Psoas muscle (tissue), 8 donors: ENCODE measurements around the gene ZNF175. TPM values are rescaled to one million over a fixed set of nuclear protein-coding genes. Genes with fewer than 3 reads are reported as not detected.

Experiments used
- ATAC-seq, 4 donors: fragments of 200-7000 bp; cut with Tn5 transposase; one replicate each; pipeline ENCODE4 v1.9.1; 2020; ENCODE audit warnings: moderate library complexity in 3 of 4, mild to moderate bottlenecking in 2 of 4
- DNase-seq, 2 donors: peaks; one replicate each; pipeline ENCODE4 v3.0.0-alpha.2; 2020
- H3K27ac ChIP-seq: fragments of 200-600 bp; one replicate; pipeline ENCODE4 v1.8.0; 2022
- H3K27me3 ChIP-seq, 3 donors: fragments of 200-600 bp in 1 of 3; one replicate each; pipeline versions ENCODE4 v1.6.1 to v1.8.0; 2013 to 2022; ENCODE audit warnings: low read length in 2 of 3, mild to moderate bottlenecking in 2 of 3, moderate library complexity in 1 of 3; ENCODE audit not compliant: insufficient read depth in 3 of 3
- H3K36me3 ChIP-seq, 2 donors: fragments of 200-600 bp in 1 of 2; one replicate each; pipeline versions ENCODE4 v1.6.1 to v1.8.0; 2013 to 2022; ENCODE audit warnings: low read depth in 1 of 2, mild to moderate bottlenecking in 1 of 2, moderate library complexity in 1 of 2; ENCODE audit not compliant: insufficient read depth in 1 of 2
- H3K4me1 ChIP-seq: fragments of 200-600 bp; one replicate; pipeline ENCODE4 v1.8.0; 2022
- H3K4me3 ChIP-seq: fragments of 200-600 bp; one replicate; pipeline ENCODE4 v1.8.0; 2022; ENCODE audit warnings: mild to moderate bottlenecking
- H3K9me3 ChIP-seq: fragments of 200-600 bp; one replicate; pipeline ENCODE4 v1.8.0; 2022
- WGBS, 3 donors: extraction: QIAGEN DNeasy Blood & Tissue Kit; methylation state at CpG; one replicate each; pipeline versions ENCODE4 v1.1.6 to v1.1.7; 2013; 5-methylcytosine and 5-hydroxymethylcytosine counted together
- intact Hi-C, 2 donors: fragments of 100-400 bp; cut with DNase I; formaldehyde crosslinking; loops; one replicate each; pipeline versions ENCODE4 v1.11.0 to v1.14.2; 2022
- polyA plus RNA-seq, 3 donors: library from polyadenylated mRNA; stranded (reverse); fragments of 200-250 nt; gene quantifications; one replicate each; pipeline ENCODE4 v1.2.3, GENCODE V29; 2013
- total RNA-seq, 4 donors: library from RNA; stranded (reverse); fragmentation: NEBNext Ultra II Directional in 2 of 4; extraction: Animal tissue kit (Norgen Biotek cat#: 25700) in 2 of 4; gene quantifications; one replicate each; pipeline versions ENCODE4 v1.2.1 to v1.2.4, GENCODE V29; 2021 to 2023
- TF ChIP-seq, protein P1 (sequence below): fragments of 200-600 bp; IDR thresholded peaks from one replicate; pipeline ENCODE4 v1.8.0; 2022; ENCODE audit warnings: antibody characterized with exemption
- donor health status: healthy with polysubstance abuse.
- donor health status: DM: no; HTN: no; CAD: no; lungs with moderate emphysema.
- donor health status: Bipolar disorder and iron deficiency.
- donor health status: healthy.
- donor health status: DM: yes; HTN: yes; CAD: no.
- donor health status: DM: no; HTN: no; CAD: no.
- donor health status: DM: no; HTN: no; CAD: no.
- donor health status: DM: yes; HTN: yes; CAD: no.

Gene ZNF175
- total and polyA plus RNA-seq, 7 donors: 2.3 to 8.9 (median 5.0) TPM

DNA sequence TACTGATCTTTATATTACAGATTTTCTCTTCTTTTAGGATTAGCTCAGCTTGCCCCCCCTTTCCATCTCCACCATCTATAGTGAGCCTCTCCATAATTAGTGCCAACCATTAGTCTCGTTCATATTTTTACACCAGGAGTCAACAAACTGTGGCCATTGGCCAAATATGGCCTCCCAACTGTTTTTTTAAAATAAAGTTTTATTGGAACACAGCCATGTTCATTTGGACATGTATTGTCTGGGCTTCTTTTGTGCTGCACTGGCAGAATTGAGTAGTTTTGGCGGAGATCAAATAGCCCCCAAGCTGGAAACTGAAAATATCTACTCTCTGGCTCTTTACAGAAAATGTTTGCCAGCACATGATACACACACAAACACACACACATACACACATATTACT is 18.4 kb downstream of the ZNF175 start:
- peaks cover 6% of the 10 kb centered on the region for H3K4me1 ChIP-seq
- peaks cover 23 to 41% of the 10 kb centered on the region in 2 donors for H3K36me3 ChIP-seq
- intact Hi-C loops: no loop called here
- WGBS, 3 donors: 91 to 97% (median 95%) methylated on average over 2 of the region's 2 CpGs
- H3K9me3 ChIP-seq: peaks cover 37% of the 10 kb centered on the region
- H3K4me3 ChIP-seq: no peak overlapping the region
- H3K27me3 ChIP-seq: no peaks in the 10 kb centered on the region
- TF ChIP-seq, protein P1, sequence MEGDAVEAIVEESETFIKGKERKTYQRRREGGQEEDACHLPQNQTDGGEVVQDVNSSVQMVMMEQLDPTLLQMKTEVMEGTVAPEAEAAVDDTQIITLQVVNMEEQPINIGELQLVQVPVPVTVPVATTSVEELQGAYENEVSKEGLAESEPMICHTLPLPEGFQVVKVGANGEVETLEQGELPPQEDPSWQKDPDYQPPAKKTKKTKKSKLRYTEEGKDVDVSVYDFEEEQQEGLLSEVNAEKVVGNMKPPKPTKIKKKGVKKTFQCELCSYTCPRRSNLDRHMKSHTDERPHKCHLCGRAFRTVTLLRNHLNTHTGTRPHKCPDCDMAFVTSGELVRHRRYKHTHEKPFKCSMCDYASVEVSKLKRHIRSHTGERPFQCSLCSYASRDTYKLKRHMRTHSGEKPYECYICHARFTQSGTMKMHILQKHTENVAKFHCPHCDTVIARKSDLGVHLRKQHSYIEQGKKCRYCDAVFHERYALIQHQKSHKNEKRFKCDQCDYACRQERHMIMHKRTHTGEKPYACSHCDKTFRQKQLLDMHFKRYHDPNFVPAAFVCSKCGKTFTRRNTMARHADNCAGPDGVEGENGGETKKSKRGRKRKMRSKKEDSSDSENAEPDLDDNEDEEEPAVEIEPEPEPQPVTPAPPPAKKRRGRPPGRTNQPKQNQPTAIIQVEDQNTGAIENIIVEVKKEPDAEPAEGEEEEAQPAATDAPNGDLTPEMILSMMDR: no peak
- DNase-seq: no peak
- no peak overlapping the region for H3K27ac ChIP-seq
- no peak for ATAC-seq

DNA sequence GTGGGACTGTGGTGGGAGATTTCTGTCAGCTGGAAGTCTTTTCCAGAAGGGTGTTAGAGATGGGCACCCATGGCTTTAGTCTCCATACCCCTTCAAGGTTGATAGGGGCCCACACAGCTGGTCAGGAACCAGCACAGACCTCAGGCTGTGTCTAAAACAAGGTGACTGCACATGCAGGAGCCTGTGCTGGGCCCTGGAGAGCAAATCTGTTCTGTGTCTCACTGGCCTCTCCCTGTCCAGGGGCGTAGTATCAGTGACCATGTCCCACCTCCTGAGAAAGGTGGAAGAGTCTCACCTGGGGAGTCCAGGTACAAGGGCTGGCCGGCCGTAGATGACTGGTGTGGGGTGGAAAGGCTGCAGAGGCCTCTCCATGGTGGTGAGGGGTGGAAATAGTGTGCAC is 19.4 kb downstream of the ZNF175 start:
- no peak overlapping the region for H3K27ac ChIP-seq
- H3K36me3 ChIP-seq: peaks cover 23 to 32% of the 10 kb centered on the region in 2 donors
- DNase-seq (no peak), ATAC-seq (no peak)
- no peaks in the 10 kb centered on the region for H3K27me3 ChIP-seq
- TF ChIP-seq, protein P1: no peak
- 83 to 98% (median 95%) methylated on average over 3 of the region's 3 CpGs for WGBS, 3 donors
- H3K4me1 ChIP-seq: peaks cover 6% of the 10 kb centered on the region
- H3K4me3 ChIP-seq: no peak overlapping the region
- H3K9me3 ChIP-seq: peaks cover 30% of the 10 kb centered on the region
- intact Hi-C loops: loop anchor here in 1 of 2 donors (5.0 kb wide), 1 partner anchor 478 kb away; no protein-coding TSS in a partner anchor

DNA sequence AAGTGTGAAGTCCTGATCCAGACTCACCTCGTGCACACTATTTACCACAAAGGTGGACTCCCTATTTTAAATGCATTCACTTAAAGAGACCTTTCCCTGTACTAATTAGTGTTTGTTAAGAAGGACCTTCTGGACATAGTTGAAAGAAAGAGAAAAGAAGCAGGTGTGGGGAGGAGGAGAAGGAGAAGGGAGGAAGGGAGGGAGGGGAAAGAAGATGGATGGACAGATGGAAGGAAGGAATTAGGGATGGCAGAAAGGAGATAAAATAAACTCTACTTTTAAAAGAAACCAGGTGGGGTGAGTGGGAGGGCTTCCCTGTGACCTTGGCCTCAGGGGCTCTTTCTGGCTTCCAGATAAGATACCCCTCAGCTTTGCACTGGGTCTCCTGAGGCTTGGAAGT is 21.4 kb downstream of the ZNF175 start:
- 76 to 81% (median 78%) methylated on average over 1 of the region's 1 CpG for WGBS, 3 donors
- H3K4me1 ChIP-seq: peaks cover 6% of the 10 kb centered on the region
- H3K4me3 ChIP-seq: no peak overlapping the region
- intact Hi-C loops: loop anchor here in 1 of 2 donors (2.0 to 5.0 kb wide), 2 partner anchors 20 to 480 kb away; no protein-coding TSS in a partner anchor
- TF ChIP-seq, protein P1: no peak
- DNase-seq (no peak), ATAC-seq (no peak)
- H3K9me3 ChIP-seq: peaks cover 22% of the 10 kb centered on the region
- H3K27me3 ChIP-seq: no peaks in the 10 kb centered on the region
- H3K36me3 ChIP-seq: peaks cover 9 to 12% of the 10 kb centered on the region in 2 donors
- H3K27ac ChIP-seq: no peak overlapping the region

DNA sequence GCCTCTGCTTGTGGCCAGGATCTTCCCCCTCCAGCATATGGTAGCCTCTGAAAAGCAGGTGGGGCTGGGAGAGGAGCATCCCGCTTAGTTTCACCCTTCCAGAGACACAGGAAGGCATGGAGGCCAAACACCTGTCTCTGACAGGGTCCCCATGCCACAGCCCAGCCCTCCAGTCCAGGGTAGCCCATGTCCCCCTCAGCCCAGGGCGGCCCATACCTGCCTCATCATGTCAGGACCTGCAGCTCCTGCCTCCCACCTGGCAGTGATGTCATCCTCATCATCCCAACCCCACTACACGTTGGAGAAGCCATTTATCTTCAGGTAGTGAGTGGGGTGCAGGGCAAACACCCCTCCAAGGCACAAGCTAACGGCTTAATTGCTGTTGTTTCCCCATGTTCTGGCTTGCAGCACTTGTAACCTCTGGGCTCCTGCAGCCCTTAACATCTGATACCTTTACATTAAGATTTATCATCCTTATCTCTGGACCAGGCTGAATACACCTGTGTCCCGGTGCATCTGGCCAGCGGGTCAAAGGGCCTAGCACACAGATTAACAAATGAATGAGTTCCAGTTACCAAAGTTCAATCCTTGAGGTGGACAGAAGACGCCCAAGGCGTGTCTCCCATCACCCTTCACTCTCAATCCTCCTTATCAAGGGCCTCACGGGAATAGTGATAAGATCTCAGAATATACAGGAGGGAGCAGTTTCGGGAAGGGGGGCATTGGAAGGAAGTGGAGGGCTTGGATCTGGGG is 22.2 kb downstream of the ZNF175 start:
- TF ChIP-seq, protein P1: no peak
- WGBS, 3 donors: 26 to 35% (median 30%) methylated on average over 10 of the region's 10 CpGs
- peaks cover 2 to 4% of the 10 kb centered on the region in 2 donors for H3K36me3 ChIP-seq
- H3K27ac ChIP-seq: no peak overlapping the region
- peak overlapping the region; percentile 81 for H3K4me3 ChIP-seq
- ATAC-seq (no peak), DNase-seq (no peak)
- peaks cover 6% of the 10 kb centered on the region for H3K4me1 ChIP-seq
- intact Hi-C loops: loop anchor here in 1 of 2 donors (2.0 to 5.0 kb wide), 2 partner anchors 21 to 481 kb away; no protein-coding TSS in a partner anchor
- peaks cover 14% of the 10 kb centered on the region for H3K9me3 ChIP-seq
- H3K27me3 ChIP-seq: peaks cover 0 to 2% (median 0%) of the 10 kb centered on the region in 3 donors
